Activated T-helper 2 cell treated with anti-CD3 and anti-CD28 coated beads, Interferon-gamma antibody, Interleukin-2, Interleukin-4, amounts not matched to agents 10 μg/mL and 5 μg/mL and 100 μg/mL, durations not matched to agents 14 hours and 24 hours and 36 hours (primary cell): ENCODE results near the gene TEDC1. TPM values are rescaled to one million over a fixed set of nuclear protein-coding genes. Genes with fewer than 3 reads are reported as not detected.
A peak's percentile ranks its signal among the peaks of the same experiment; 100 is the strongest.

Source experiments
- DNase-seq: peaks from one replicate; pipeline ENCODE4 v3.0.0; 2021; ENCODE audit warnings: low spot score
- H3K27ac Mint-ChIP-seq: one replicate; pipeline ENCODE4 v1.8.0; 2021; ENCODE audit warnings: mixed read lengths
- H3K27me3 Mint-ChIP-seq: one replicate; pipeline ENCODE4 v1.8.0; 2021; ENCODE audit warnings: low read depth, mixed read lengths
- H3K36me3 Mint-ChIP-seq: one replicate; pipeline ENCODE4 v1.8.0; 2021; ENCODE audit warnings: low read depth, mixed read lengths
- H3K4me1 Mint-ChIP-seq: one replicate; pipeline ENCODE4 v1.8.0; 2021; ENCODE audit warnings: low read depth, mixed read lengths
- H3K4me3 Mint-ChIP-seq: one replicate; pipeline ENCODE4 v1.8.0; 2021; ENCODE audit warnings: low read depth, mild to moderate bottlenecking, moderate library complexity, mixed read lengths
- H3K9me3 Mint-ChIP-seq: one replicate; pipeline ENCODE4 v1.8.0; 2021; ENCODE audit warnings: mixed read lengths
- intact Hi-C: fragments of 100-400 bp; cut with micrococcal nuclease; formaldehyde crosslinking; loops from one replicate; pipeline ENCODE4 v1.15.1; 2023
- total RNA-seq: library from RNA; stranded (reverse); gene quantifications from 2 replicates; pipeline ENCODE4 v1.2.3, GENCODE V29; 2022

TEDC1 gene
- total RNA-seq, 1 donor from 2014 or later = 38.2 TPM

- H3K4me3 Mint-ChIP-seq = no peak overlapping the region
- H3K9me3 Mint-ChIP-seq = no peaks in the 10 kb centered on the region
- DNase-seq = no peak
- no peak overlapping the region for H3K27ac Mint-ChIP-seq
- peaks cover 20% of the 10 kb centered on the region for H3K27me3 Mint-ChIP-seq
- intact Hi-C loops = no loop called here
- peaks cover 3% of the 10 kb centered on the region for H3K4me1 Mint-ChIP-seq
- H3K36me3 Mint-ChIP-seq = peaks cover 5% of the 10 kb centered on the region
Measured at GRCh38 chr14:105472486-105472991, 18.5 kb upstream of the TEDC1 start.

- peak overlapping the region; percentile 21 for H3K4me3 Mint-ChIP-seq
- DNase-seq = no peak
- peaks cover 5% of the 10 kb centered on the region for H3K36me3 Mint-ChIP-seq
- peaks cover 21% of the 10 kb centered on the region for H3K27me3 Mint-ChIP-seq
- peaks cover 3% of the 10 kb centered on the region for H3K4me1 Mint-ChIP-seq
- no peak overlapping the region for H3K27ac Mint-ChIP-seq
- no peaks in the 10 kb centered on the region for H3K9me3 Mint-ChIP-seq
- intact Hi-C loops = no loop called here
Measured at GRCh38 chr14:105473033-105473676, 17.9 kb upstream of the TEDC1 start.

DNA sequence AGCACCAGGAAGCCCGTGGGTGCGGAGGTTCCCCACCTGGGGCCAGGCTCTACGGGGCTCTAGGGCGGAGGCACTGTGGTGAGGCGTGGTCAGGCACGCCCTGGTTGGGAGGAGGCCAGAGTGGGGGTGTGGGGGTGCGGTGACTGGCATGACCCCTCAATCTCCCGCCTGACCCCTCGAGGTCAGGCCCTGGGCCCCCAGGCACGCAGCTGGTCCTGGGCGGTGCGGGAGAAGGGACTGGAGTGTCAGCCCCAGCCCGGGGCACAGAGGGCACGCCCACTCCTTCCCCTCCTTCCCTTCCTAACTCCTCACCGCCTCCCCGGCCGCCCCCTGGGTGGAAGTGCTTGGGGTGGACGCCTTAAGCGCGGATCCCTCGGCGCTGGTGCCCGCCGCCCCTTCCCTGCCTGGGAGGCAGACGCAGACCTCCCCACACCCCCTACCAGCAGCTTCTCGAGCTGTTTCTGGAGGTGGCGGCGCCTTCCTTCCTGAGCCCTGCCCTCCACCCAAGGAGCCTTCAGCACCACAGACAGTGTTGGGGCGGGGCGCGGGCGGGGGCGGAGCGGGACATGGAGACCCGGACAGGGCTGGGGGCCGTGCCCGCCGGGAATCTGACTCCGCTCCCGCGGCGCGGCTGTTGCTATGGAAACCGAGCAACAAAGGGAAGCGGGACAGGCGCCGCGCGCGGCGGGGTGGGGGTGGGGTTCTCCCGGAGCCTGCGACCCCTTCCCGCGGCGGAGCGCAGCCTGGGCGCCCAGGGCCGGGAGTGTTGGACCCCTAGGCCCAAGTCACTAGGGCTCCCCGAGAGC lies 17.2 kb upstream of the TEDC1 start:
- Mint-ChIP-seq H3K27me3 (peaks cover 21% of the 10 kb centered on the region), H3K9me3 (no peaks in the 10 kb centered on the region), H3K27ac (no peak overlapping the region), H3K36me3 (peaks cover 5% of the 10 kb centered on the region), H3K4me1 (peaks cover 3% of the 10 kb centered on the region), H3K4me3 (peak overlapping the region; percentile 47)
- intact Hi-C loops = loop anchor here (2.0 kb wide), 1 partner anchor 17 kb away; the partner anchor contains the start of gene TEDC1
- peak; percentile 62 for DNase-seq

GRCh38 chr14:105474483-105475268 lies 16.4 kb upstream of the TEDC1 start, which contains the start of gene CRIP2:
TSS of gene CRIP2 (plus strand) at chr14:105474821. CDS start at chr14:105474863, 42 bp downstream.
- Mint-ChIP-seq H3K4me3 (peak within 1 kb of the TSS; percentile 47), H3K27ac (no peak within 1 kb of the TSS), H3K36me3 (peaks cover 5% of the 10 kb centered on the region), H3K4me1 (peaks cover 4% of the 10 kb centered on the region), H3K9me3 (no peaks in the 10 kb centered on the region), H3K27me3 (peaks cover 25% of the 10 kb centered on the region)
- intact Hi-C loops = loop anchor here (2.0 kb wide), 1 partner anchor 16 kb away; the partner anchor contains the start of gene TEDC1
- DNase-seq = no peak

GRCh38 chr14:105475269-105476096 lies 15.6 kb upstream of the TEDC1 start:
- intact Hi-C loops = loop anchor here (2.0 kb wide), 1 partner anchor 15 kb away; the partner anchor contains the start of gene TEDC1
- Mint-ChIP-seq H3K9me3 (no peaks in the 10 kb centered on the region), H3K27me3 (peaks cover 31% of the 10 kb centered on the region), H3K4me1 (peaks cover 7% of the 10 kb centered on the region), H3K36me3 (peaks cover 5% of the 10 kb centered on the region), H3K4me3 (peak overlapping the region; percentile 30), H3K27ac (no peak overlapping the region)
- no peak for DNase-seq

DNA sequence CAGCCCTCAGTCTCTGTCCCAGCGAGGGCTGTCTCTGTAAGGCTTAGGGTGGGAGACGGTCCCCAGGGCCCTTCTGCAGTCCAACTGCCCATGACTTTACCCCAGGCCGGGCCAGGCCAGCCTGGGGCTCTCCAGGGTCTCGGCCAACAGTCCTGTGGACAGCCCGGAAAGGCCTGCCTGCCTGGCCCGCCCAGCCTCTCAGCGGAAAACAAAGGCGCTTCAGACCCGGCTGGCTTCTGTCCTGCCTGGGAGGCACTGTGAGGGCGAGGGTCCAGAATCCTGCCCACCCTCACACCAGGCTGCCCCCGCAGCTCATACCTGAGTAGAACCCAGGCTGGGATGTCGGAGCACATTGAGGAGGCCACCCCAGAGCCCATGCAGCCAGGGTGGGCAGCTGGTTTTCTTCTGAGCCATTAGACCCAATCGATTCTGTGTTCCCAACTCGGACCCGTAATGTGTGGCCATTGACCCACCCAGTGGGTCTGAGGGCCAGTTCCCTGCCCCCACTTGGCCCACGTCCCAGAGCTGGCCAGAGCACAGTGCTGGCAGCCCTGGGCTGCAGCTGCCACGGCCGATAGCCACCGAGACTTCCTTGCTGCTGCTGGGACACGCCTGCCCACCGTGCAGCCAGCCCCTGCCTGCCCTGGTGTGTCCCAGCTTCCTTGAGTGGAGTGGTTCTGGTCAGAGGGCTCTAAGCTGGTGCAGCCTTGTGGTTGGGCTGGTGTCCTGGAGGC lies 14.8 kb upstream of the TEDC1 start:
- Mint-ChIP-seq H3K27ac (no peak overlapping the region), H3K9me3 (no peaks in the 10 kb centered on the region), H3K27me3 (peaks cover 34% of the 10 kb centered on the region), H3K4me3 (no peak overlapping the region), H3K36me3 (peaks cover 5% of the 10 kb centered on the region), H3K4me1 (peaks cover 12% of the 10 kb centered on the region)
- intact Hi-C loops = no loop called here
- DNase-seq = no peak

- H3K4me1 Mint-ChIP-seq = peaks cover 15% of the 10 kb centered on the region
Measured at GRCh38 chr14:105476831-105477659, 14.0 kb upstream of the TEDC1 start.

GRCh38 chr14:105477660-105478397 lies 13.2 kb upstream of the TEDC1 start:
- Mint-ChIP-seq H3K9me3 (no peaks in the 10 kb centered on the region), H3K4me1 (peaks cover 21% of the 10 kb centered on the region), H3K27ac (no peak overlapping the region), H3K4me3 (no peak overlapping the region), H3K27me3 (peaks cover 34% of the 10 kb centered on the region), H3K36me3 (peaks cover 5% of the 10 kb centered on the region)
- DNase-seq = no peak
- intact Hi-C loops = no loop called here

More at GRCh38 chr14:105476831-105477659, 14.0 kb upstream of the TEDC1 start:
- no peak overlapping the region for H3K4me3 Mint-ChIP-seq
- intact Hi-C loops = no loop called here
- H3K9me3 Mint-ChIP-seq = no peaks in the 10 kb centered on the region
- H3K27ac Mint-ChIP-seq = peak overlapping the region; percentile 46
- peaks cover 5% of the 10 kb centered on the region for H3K36me3 Mint-ChIP-seq
- H3K27me3 Mint-ChIP-seq = peaks cover 34% of the 10 kb centered on the region
- no peak for DNase-seq

DNA sequence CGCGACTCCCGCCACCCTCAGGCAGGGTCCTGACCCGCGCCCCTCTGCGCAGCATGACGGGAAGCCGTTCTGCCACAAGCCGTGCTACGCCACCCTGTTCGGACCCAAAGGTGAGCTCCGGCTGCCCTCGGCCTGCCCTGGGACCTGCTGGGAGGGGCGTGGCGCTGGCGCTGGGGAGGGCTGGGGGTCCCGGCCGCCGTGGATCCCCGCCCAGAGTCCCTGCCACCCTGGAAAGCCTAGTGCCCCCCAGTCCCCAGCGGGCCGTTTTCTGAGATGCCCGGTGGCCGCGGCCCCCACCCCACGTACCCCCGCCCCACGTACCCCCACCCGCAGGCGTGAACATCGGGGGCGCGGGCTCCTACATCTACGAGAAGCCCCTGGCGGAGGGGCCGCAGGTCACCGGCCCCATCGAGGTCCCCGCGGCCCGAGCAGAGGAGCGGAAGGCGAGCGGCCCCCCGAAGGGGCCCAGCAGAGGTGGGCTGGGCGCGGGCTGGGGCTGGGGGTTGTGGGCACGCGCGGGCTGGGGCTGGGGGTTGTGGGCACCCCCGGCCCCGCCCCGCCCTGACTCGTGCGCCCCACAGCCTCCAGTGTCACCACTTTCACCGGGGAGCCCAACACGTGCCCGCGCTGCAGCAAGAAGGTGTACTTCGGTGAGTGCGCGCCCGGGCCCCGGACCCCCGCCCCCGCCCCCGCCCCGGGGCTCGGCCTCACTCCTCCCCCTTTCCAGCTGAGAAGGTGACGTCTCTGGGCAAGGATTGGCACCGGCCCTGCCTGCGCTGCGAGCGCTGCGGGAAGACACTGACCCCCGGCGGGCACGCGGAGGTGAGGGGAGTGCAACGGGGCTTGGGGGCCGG lies 12.4 kb upstream of the TEDC1 start:
- intact Hi-C loops = no loop called here
- peaks cover 34% of the 10 kb centered on the region for H3K27me3 Mint-ChIP-seq
- H3K4me3 Mint-ChIP-seq = no peak overlapping the region
- H3K9me3 Mint-ChIP-seq = no peaks in the 10 kb centered on the region
- no peak for DNase-seq
- peaks cover 21% of the 10 kb centered on the region for H3K4me1 Mint-ChIP-seq
- H3K27ac Mint-ChIP-seq = no peak overlapping the region
- H3K36me3 Mint-ChIP-seq = peaks cover 5% of the 10 kb centered on the region
